ENCODE measurements around the gene SRRM4. TPM values are rescaled to one million over a fixed set of nuclear protein-coding genes. Genes with fewer than 3 reads are reported as not detected.
A peak's percentile ranks its signal among the peaks of the same experiment; 100 is the strongest.

SRRM4 gene
- polyA plus RNA-seq, 1 experiment: not detected

- POLR2A ChIA-PET: no interaction called here
- Histone ChIP-seq H3K36me3 (ENCODE audit: control insufficient read depth, insufficient read depth, low read length) (no peaks in the 10 kb centered on the region), H3K4me3 (ENCODE audit: low read depth, low read length) (no peak overlapping the region), H3K27me3 (ENCODE audit: control insufficient read depth, insufficient read depth, low read length) (0 out of 2 replicates have a peak, but pooled peaks cover 2% of the 10 kb centered on the region)
- DNase-seq (ENCODE audit: low read depth): no peak
- no peak for TF ChIP-seq CTCF (IDR thresholded peaks at IDR 0.05; ENCODE audit: insufficient read depth, low read depth, low read length)
- CTCF ChIA-PET: no interaction called here
Observed at GRCh38 chr12:119175081-119175480, 193.7 kb downstream of the SRRM4 start.

GRCh38 chr12:119176267-119177055, 195.1 kb downstream of the SRRM4 start:
- H3K27me3 ChIP-seq (ENCODE audit: control insufficient read depth, insufficient read depth, low read length): 0 out of 2 replicates have a peak, but pooled peaks cover 2% of the 10 kb centered on the region
- CTCF ChIA-PET: no interaction called here
- H3K4me3 ChIP-seq (ENCODE audit: low read depth, low read length): peak overlapping the region; percentile 33
- H3K36me3 ChIP-seq (ENCODE audit: control insufficient read depth, insufficient read depth, low read length): no peaks in the 10 kb centered on the region
- POLR2A ChIA-PET: no interaction called here
- DNase-seq (ENCODE audit: low read depth): peak; percentile 61
- TF ChIP-seq CTCF (IDR thresholded peaks at IDR 0.05; ENCODE audit: insufficient read depth, low read depth, low read length): no peak

- Histone ChIP-seq H3K27me3 (ENCODE audit: control insufficient read depth, insufficient read depth, low read length) (no peaks in the 10 kb centered on the region), H3K36me3 (ENCODE audit: control insufficient read depth, insufficient read depth, low read length) (no peaks in the 10 kb centered on the region), H3K4me3 (ENCODE audit: low read depth, low read length) (no peak overlapping the region)
- ChIA-PET POLR2A (no interaction called here), CTCF (no interaction called here)
- DNase-seq (ENCODE audit: low read depth): no peak
- no peak for TF ChIP-seq CTCF (IDR thresholded peaks at IDR 0.05; ENCODE audit: insufficient read depth, low read depth, low read length)
Observed at GRCh38 chr12:119177056-119177325, 195.7 kb downstream of the SRRM4 start.

GRCh38 chr12:119177724-119178380, 196.5 kb downstream of the SRRM4 start:
- ChIA-PET POLR2A (no interaction called here), CTCF (interaction anchor here (1.4 kb wide), 1 partner anchor 800 kb away, joined by 5 read pairs; no protein-coding TSS in a partner anchor)
- H3K27me3 ChIP-seq (ENCODE audit: control insufficient read depth, insufficient read depth, low read length): no peaks in the 10 kb centered on the region
- no peaks in the 10 kb centered on the region for H3K36me3 ChIP-seq (ENCODE audit: control insufficient read depth, insufficient read depth, low read length)
- no peak for TF ChIP-seq CTCF (IDR thresholded peaks at IDR 0.05; ENCODE audit: insufficient read depth, low read depth, low read length)
- H3K4me3 ChIP-seq (ENCODE audit: low read depth, low read length): no peak overlapping the region
- DNase-seq (ENCODE audit: low read depth): no peak

- POLR2A ChIA-PET: no interaction called here
- TF ChIP-seq CTCF (IDR thresholded peaks at IDR 0.05; ENCODE audit: insufficient read depth, low read depth, low read length): no peak
- peak; percentile 71 for DNase-seq (ENCODE audit: low read depth)
- no peaks in the 10 kb centered on the region for H3K27me3 ChIP-seq (ENCODE audit: control insufficient read depth, insufficient read depth, low read length)
- H3K36me3 ChIP-seq (ENCODE audit: control insufficient read depth, insufficient read depth, low read length): no peaks in the 10 kb centered on the region
- CTCF ChIA-PET: interaction anchor here (0.6 to 1.4 kb wide), 4 partner anchors 10 to 801 kb away, joined by 3 to 5 read pairs (median 3); no protein-coding TSS in a partner anchor
- H3K4me3 ChIP-seq (ENCODE audit: low read depth, low read length): peak within 1 kb of the TSS; percentile 44
Observed at GRCh38 chr12:119178544-119179334, 197.4 kb downstream of the SRRM4 start, which contains the start of gene HSPB8. Gene HSPB8, plus strand, starts transcription at chr12:119178931. Its CDS starts 382 bp downstream, at chr12:119179313.

Measured in BJ (cell line).